Sigmoid colon (tissue), 7 donors: ENCODE data around the gene BATF. TPM values are rescaled to one million over a fixed set of nuclear protein-coding genes. Genes with fewer than 3 reads are reported as not detected.

Source experiments
- DNase-seq: peaks from one replicate; pipeline ENCODE4 v3.0.0-alpha.2; 2019
- H3K27ac ChIP-seq, 4 donors: fragments of 200-600 bp; sonication (generic); one replicate each; pipeline ENCODE4 v1.5.1; 2016 to 2019; ENCODE audit warnings: mild to moderate bottlenecking in 1 of 4
- H3K27me3 ChIP-seq, 3 donors: fragments of 200-600 bp; sonication (generic); one replicate each; pipeline ENCODE4 v1.5.1; 2019; ENCODE audit warnings: mild to moderate bottlenecking in 1 of 3
- H3K36me3 ChIP-seq, 4 donors: fragments of 200-600 bp; sonication (generic); one replicate each; pipeline ENCODE4 v1.5.1; 2016 to 2019
- H3K4me1 ChIP-seq, 4 donors: fragments of 200-600 bp; sonication (generic); one replicate each; pipeline ENCODE4 v1.5.1; 2017 to 2019
- H3K4me3 ChIP-seq, 4 donors: fragments of 200-600 bp; sonication (generic); one replicate each; pipeline ENCODE4 v1.5.1; 2017 to 2019; ENCODE audit warnings: mild to moderate bottlenecking in 2 of 4, moderate library complexity in 1 of 4
- H3K9me3 ChIP-seq, 4 donors: fragments of 200-600 bp in 3 of 4; sonication (generic) in 3 of 4; one replicate each; pipeline versions ENCODE4 v1.5.1 to v1.6.1; 2013 to 2019
- EP300 ChIP-seq, 4 donors: sonication (generic); formaldehyde crosslinking; IDR thresholded peaks; one replicate each; pipeline ENCODE4 v1.6.1; 2017; ENCODE audit warnings: antibody characterized with exemption in 4 of 4
- POLR2A ChIP-seq, 2 donors: fragments of 450-650 bp; IDR thresholded peaks; one replicate each; pipeline ENCODE4 v1.6.1; 2016; ENCODE audit warnings: antibody characterized with exemption in 2 of 2, mild to moderate bottlenecking in 2 of 2, moderate library complexity in 2 of 2
- POLR2AphosphoS5 ChIP-seq, 4 donors: sonication (generic); formaldehyde crosslinking; IDR thresholded peaks; one replicate each; pipeline ENCODE4 v1.6.1; 2017; ENCODE audit warnings: antibody characterized with exemption in 4 of 4
- WGBS, 2 donors: extraction: QIAGEN DNeasy Blood & Tissue Kit; methylation state at CpG; one replicate each; pipeline ENCODE4 v1.1.7; 2013; 5-methylcytosine and 5-hydroxymethylcytosine counted together
- intact Hi-C: fragments of 100-400 bp; cut with DNase I; formaldehyde crosslinking; loops from one replicate; pipeline ENCODE4 v1.15.1; 2023
- polyA plus RNA-seq, 3 donors: library from polyadenylated mRNA; stranded (reverse); fragments of 200-250 nt; gene quantifications; one replicate each; pipeline ENCODE4 v1.2.3, GENCODE V29; 2013
- total RNA-seq, 4 donors: library from RNA; depleted of rRNA; stranded (reverse); fragments of >200 nt; gene quantifications; one replicate each; pipeline ENCODE4 v1.1.0, GENCODE V29; 2016
- TF ChIP-seq, protein P1 (sequence below), 4 experiments: fragments of 450-650 bp in 3 of 4; fragments of 200-600 bp in 1 of 4; IDR thresholded peaks; one replicate each; pipeline ENCODE4 v1.5.1; 2016 to 2019; ENCODE audit warnings: antibody characterized with exemption in 4 of 4, mild to moderate bottlenecking in 3 of 4, moderate library complexity in 2 of 4
- donor health status: healthy with polysubstance abuse.
- donor health status: Bipolar disorder and iron deficiency.
- donor health status: healthy.

Gene BATF
- total and polyA plus RNA-seq, 7 donors = 1.6 to 17.1 (median 5.2) TPM; not detected in 1

DNA sequence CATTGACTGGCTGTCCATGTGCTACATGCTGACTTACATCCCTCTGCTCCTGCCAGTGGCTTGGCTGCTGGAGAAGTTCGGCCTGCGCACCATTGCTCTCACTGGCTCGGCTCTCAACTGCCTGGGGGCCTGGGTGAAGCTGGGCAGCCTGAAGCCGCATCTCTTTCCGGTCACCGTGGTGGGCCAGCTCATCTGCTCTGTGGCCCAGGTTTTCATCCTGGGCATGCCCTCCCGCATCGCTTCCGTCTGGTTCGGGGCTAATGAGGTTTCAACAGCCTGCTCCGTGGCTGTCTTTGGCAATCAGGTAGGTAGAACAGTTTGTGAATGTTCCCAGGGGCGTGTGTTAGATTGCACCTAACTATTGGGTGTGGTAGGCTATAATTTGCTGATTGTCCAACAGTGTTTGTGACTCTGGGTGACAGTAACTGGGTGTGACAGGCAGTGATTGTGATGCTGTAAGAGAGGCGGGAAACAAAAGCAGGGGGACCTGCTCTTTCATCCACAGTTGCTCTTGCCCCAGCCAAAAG, 57.1 kb downstream of the BATF start:
- Histone ChIP-seq H3K27ac (peak overlapping the region; percentile 75 to 85 (median 83)), H3K4me1 (peaks cover 0 to 29% (median 20%) of the 10 kb centered on the region in 4 donors), H3K9me3 (no peaks in the 10 kb centered on the region), H3K4me3 (peak overlapping the region in 3 of 4 donors; percentile 50 to 61 (median 57)), H3K27me3 (no peaks in the 10 kb centered on the region), H3K36me3 (no peaks in the 10 kb centered on the region)
- TF ChIP-seq, protein P1, sequence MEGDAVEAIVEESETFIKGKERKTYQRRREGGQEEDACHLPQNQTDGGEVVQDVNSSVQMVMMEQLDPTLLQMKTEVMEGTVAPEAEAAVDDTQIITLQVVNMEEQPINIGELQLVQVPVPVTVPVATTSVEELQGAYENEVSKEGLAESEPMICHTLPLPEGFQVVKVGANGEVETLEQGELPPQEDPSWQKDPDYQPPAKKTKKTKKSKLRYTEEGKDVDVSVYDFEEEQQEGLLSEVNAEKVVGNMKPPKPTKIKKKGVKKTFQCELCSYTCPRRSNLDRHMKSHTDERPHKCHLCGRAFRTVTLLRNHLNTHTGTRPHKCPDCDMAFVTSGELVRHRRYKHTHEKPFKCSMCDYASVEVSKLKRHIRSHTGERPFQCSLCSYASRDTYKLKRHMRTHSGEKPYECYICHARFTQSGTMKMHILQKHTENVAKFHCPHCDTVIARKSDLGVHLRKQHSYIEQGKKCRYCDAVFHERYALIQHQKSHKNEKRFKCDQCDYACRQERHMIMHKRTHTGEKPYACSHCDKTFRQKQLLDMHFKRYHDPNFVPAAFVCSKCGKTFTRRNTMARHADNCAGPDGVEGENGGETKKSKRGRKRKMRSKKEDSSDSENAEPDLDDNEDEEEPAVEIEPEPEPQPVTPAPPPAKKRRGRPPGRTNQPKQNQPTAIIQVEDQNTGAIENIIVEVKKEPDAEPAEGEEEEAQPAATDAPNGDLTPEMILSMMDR (IDR thresholded peaks at IDR 0.05) = no peak
- TF ChIP-seq POLR2A (IDR thresholded peaks at IDR 0.05) (peak in 1 of 2 donors; percentile 58), POLR2AphosphoS5 (IDR thresholded peaks at IDR 0.05) (no peak), EP300 (IDR thresholded peaks at IDR 0.05) (no peak)
- 24 to 77% methylated on average over 13 of the region's 13 CpGs for WGBS, 2 donors
- intact Hi-C loops = loop anchor here (5.0 kb wide), 1 partner anchor 403 kb away; the partner anchor contains the start of gene TGFB3
- DNase-seq = peak; percentile 64

- Histone ChIP-seq H3K27me3 (no peaks in the 10 kb centered on the region), H3K36me3 (no peaks in the 10 kb centered on the region), H3K9me3 (no peaks in the 10 kb centered on the region), H3K27ac (no peak overlapping the region), H3K4me3 (peak overlapping the region in 3 of 4 donors; percentile 50 to 61 (median 57)), H3K4me1 (peaks cover 0 to 29% (median 20%) of the 10 kb centered on the region in 4 donors)
- WGBS, 2 donors = 74 to 95% methylated on average over 3 of the region's 3 CpGs
- peak; percentile 37 for DNase-seq
- intact Hi-C loops = loop anchor here (5.0 kb wide), 1 partner anchor 402 kb away; the partner anchor contains the start of gene TGFB3
- TF ChIP-seq, protein P1 (IDR thresholded peaks at IDR 0.05) = no peak
- TF ChIP-seq POLR2AphosphoS5 (IDR thresholded peaks at IDR 0.05) (no peak), EP300 (IDR thresholded peaks at IDR 0.05) (no peak), POLR2A (IDR thresholded peaks at IDR 0.05) (no peak)
These were observed 57.6 kb downstream of the BATF start for GRCh38 chr14:75579882-75580281.

- DNase-seq = no peak
- Histone ChIP-seq H3K27ac (no peak overlapping the region), H3K9me3 (no peaks in the 10 kb centered on the region), H3K36me3 (no peaks in the 10 kb centered on the region), H3K4me1 (no peaks in the 10 kb centered on the region), H3K4me3 (no peak overlapping the region), H3K27me3 (no peaks in the 10 kb centered on the region)
- intact Hi-C loops = no loop called here
- TF ChIP-seq POLR2A (IDR thresholded peaks at IDR 0.05) (no peak), EP300 (IDR thresholded peaks at IDR 0.05) (no peak), POLR2AphosphoS5 (IDR thresholded peaks at IDR 0.05) (no peak)
These were observed 65.1 kb downstream of the BATF start for GRCh38 chr14:75587388-75587787.

DNA sequence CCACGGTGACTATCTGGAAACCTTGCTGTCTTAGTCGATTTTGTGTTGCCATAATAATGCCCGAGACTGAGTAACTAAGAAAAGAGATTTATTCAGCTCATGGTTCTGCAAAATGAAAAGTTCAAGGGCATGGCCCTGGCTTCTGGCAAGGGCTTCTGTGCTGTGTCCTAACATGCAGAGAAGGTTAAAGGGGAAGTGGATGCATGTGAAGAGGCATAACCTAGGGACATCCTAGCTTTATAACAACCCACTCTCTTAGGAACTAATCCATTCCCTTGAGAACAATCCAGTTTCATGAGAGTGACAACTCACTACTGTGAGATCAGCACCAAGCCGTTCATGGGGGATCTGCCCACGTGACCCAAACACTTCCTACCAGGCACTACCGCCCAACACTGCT, 67.7 kb downstream of the BATF start:
- H3K9me3 ChIP-seq = no peaks in the 10 kb centered on the region
- 94 to 95% methylated on average over 6 of the region's 6 CpGs for WGBS, 2 donors
- H3K27me3 ChIP-seq = no peaks in the 10 kb centered on the region
- no peaks in the 10 kb centered on the region for H3K4me1 ChIP-seq
- peak; percentile 14 for DNase-seq
- intact Hi-C loops = no loop called here
- no peak overlapping the region for H3K27ac ChIP-seq
- no peaks in the 10 kb centered on the region for H3K36me3 ChIP-seq
- no peak overlapping the region for H3K4me3 ChIP-seq
- TF ChIP-seq POLR2AphosphoS5 (IDR thresholded peaks at IDR 0.05) = no peak

- peak; percentile 30 for DNase-seq
- H3K4me1 ChIP-seq = no peaks in the 10 kb centered on the region
- no peaks in the 10 kb centered on the region for H3K36me3 ChIP-seq
- H3K9me3 ChIP-seq = no peaks in the 10 kb centered on the region
- H3K27me3 ChIP-seq = no peaks in the 10 kb centered on the region
- H3K4me3 ChIP-seq = no peak overlapping the region
- WGBS, 2 donors = 98 to 100% methylated on average over 1 of the region's 1 CpG
- TF ChIP-seq POLR2A (IDR thresholded peaks at IDR 0.05) (no peak), EP300 (IDR thresholded peaks at IDR 0.05) (no peak), POLR2AphosphoS5 (IDR thresholded peaks at IDR 0.05) (no peak)
- TF ChIP-seq, protein P1 (IDR thresholded peaks at IDR 0.05) = no peak
- H3K27ac ChIP-seq = no peak overlapping the region
- intact Hi-C loops = no loop called here
These were observed 69.2 kb downstream of the BATF start for GRCh38 chr14:75591331-75591946.
